ENCODE data around the gene TTYH1.
A peak's percentile ranks its signal among the peaks of the same experiment; 100 is the strongest.

The TTYH1 gene

DNA sequence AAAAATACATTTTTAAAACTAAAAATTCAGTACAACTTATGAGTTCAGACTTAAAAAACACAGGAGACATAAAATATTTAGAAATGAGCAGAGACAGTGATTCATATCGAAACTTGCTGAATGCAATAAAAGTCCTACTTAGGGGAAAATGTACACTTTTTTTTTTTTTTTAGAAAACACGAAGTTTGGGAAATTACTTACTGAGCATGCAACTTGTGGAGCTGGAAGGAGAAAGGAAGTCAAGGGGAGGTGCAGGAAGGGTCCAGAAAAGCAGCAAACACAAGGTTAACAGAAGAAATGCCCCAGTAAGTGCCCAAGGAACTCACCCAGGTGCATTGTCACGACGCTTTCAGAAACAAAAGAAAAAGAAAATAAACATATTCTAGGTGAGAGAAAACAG lies 31.9 kb upstream of the TTYH1 start:
- no peak overlapping the region for H2AFZ ChIP-seq
- no peak overlapping the region for H3K9ac ChIP-seq
- H3K79me2 ChIP-seq: no peaks in the 10 kb centered on the region
- no peaks in the 10 kb centered on the region for H3K36me3 ChIP-seq (ENCODE audit: control insufficient read depth, insufficient read depth, low read length)
- H3K27ac ChIP-seq: no peak overlapping the region
- H3K4me1 ChIP-seq: no peaks in the 10 kb centered on the region
- H3K9me3 ChIP-seq (ENCODE audit: control insufficient read depth, low read length): no peaks in the 10 kb centered on the region
- H3K4me3 ChIP-seq (ENCODE audit: low read depth, low read length): no peak overlapping the region
- TF ChIP-seq, protein P1, sequence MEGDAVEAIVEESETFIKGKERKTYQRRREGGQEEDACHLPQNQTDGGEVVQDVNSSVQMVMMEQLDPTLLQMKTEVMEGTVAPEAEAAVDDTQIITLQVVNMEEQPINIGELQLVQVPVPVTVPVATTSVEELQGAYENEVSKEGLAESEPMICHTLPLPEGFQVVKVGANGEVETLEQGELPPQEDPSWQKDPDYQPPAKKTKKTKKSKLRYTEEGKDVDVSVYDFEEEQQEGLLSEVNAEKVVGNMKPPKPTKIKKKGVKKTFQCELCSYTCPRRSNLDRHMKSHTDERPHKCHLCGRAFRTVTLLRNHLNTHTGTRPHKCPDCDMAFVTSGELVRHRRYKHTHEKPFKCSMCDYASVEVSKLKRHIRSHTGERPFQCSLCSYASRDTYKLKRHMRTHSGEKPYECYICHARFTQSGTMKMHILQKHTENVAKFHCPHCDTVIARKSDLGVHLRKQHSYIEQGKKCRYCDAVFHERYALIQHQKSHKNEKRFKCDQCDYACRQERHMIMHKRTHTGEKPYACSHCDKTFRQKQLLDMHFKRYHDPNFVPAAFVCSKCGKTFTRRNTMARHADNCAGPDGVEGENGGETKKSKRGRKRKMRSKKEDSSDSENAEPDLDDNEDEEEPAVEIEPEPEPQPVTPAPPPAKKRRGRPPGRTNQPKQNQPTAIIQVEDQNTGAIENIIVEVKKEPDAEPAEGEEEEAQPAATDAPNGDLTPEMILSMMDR (IDR thresholded peaks at IDR 0.05): no peak
- H3K4me2 ChIP-seq (ENCODE audit: low read length): no peak overlapping the region
- H3K27me3 ChIP-seq (ENCODE audit: control insufficient read depth, insufficient read depth, low read length): no peaks in the 10 kb centered on the region

DNA sequence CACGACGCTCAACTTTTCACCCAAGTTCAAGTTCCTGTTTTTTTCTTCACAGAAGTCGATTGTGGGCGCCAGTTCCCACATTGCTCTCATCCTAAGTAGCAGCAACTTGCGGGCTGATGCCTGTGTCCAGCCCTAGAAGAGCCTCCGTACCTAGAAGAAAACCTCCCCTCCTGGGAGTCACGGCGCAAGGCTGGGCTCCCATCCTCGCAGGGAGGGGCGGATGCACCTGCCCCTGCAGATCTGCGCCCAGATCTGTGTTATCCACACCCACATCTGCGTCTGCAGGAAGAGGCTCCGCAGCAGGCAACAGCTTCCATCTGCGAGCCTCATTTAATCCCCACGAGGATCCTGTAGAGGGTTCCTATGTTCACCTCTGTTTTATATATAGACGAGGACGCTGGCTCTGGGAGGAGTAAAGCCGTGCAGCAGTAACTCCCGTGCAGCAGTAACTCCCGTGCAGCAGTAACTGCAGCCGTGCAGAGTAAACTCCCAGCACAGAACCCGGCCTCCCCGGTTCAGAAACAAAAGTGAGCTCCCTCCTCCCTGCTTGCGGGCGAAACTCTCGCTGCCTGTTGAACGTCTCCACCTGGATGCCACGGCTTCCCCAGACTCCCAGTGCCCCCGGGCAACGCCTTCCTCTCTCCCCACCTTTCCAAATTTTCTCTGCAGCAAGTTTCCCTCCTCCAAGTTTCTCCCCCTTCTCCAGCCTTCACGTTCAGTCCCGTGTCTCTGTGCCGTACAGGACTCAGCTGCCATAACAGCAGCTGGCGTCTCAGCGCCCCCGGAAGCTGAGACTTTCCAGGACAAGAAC lies 27.1 kb upstream of the TTYH1 start:
- Histone ChIP-seq H3K79me2 (no peaks in the 10 kb centered on the region), H2AFZ (peak overlapping the region; percentile 29), H3K9me3 (ENCODE audit: control insufficient read depth, low read length) (no peaks in the 10 kb centered on the region), H3K9ac (no peak overlapping the region), H3K36me3 (ENCODE audit: control insufficient read depth, insufficient read depth, low read length) (no peaks in the 10 kb centered on the region), H3K4me1 (no peaks in the 10 kb centered on the region), H3K4me2 (ENCODE audit: low read length) (peak overlapping the region; percentile 39), H3K4me3 (ENCODE audit: low read depth, low read length) (peak overlapping the region; percentile 3), H3K27ac (no peak overlapping the region), H3K27me3 (ENCODE audit: control insufficient read depth, insufficient read depth, low read length) (peaks cover 4% of the 10 kb centered on the region)
- TF ChIP-seq, protein P1 (IDR thresholded peaks at IDR 0.05): no peak

DNA sequence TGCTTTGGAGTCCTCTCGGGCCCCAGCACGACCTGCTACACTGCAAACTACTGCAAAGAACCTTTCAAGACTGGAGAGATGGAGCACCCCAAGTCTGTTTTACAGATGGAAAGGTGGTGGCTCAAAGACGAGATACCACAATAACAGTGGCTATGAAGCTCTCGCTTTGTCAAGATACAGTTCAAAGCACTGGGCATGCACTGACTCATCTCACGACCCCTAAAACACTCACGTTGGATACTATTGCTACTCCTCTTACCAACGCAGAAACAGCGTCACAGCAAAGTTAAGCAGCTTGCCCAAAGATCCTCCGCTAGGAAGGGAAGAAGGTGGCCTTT lies 26.5 kb upstream of the TTYH1 start:
- H3K9ac ChIP-seq: no peak overlapping the region
- H3K27ac ChIP-seq: no peak overlapping the region
- peak overlapping the region; percentile 29 for H2AFZ ChIP-seq
- no peaks in the 10 kb centered on the region for H3K79me2 ChIP-seq
- H3K9me3 ChIP-seq (ENCODE audit: control insufficient read depth, low read length): no peaks in the 10 kb centered on the region
- H3K27me3 ChIP-seq (ENCODE audit: control insufficient read depth, insufficient read depth, low read length): peaks cover 4% of the 10 kb centered on the region
- H3K36me3 ChIP-seq (ENCODE audit: control insufficient read depth, insufficient read depth, low read length): no peaks in the 10 kb centered on the region
- H3K4me1 ChIP-seq: no peaks in the 10 kb centered on the region
- peak overlapping the region; percentile 39 for H3K4me2 ChIP-seq (ENCODE audit: low read length)
- TF ChIP-seq, protein P1 (IDR thresholded peaks at IDR 0.05): no peak
- H3K4me3 ChIP-seq (ENCODE audit: low read depth, low read length): no peak overlapping the region

DNA sequence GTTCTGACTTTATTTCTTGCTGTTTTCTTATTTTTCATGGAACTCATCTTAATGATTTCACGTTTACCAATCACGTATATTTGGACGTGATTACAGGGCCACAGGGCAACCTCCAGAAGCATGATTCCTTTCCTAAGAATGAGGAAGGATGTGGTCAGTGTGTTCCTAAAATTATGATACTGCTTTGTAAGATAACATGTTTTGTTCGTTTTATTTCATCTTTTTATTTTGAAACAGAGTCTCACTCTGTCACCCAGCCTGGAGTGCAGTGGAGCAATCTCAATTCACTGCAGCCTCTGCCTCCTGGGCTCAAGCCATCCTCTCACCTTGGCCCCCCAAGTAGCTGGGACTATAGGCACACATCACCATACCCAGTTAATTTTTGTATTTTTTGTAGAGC lies 25.7 kb upstream of the TTYH1 start:
- H3K27me3 ChIP-seq (ENCODE audit: control insufficient read depth, insufficient read depth, low read length): peaks cover 4% of the 10 kb centered on the region
- H3K79me2 ChIP-seq: no peaks in the 10 kb centered on the region
- no peak overlapping the region for H3K4me3 ChIP-seq (ENCODE audit: low read depth, low read length)
- no peak overlapping the region for H3K9ac ChIP-seq
- H3K4me1 ChIP-seq: no peaks in the 10 kb centered on the region
- H2AFZ ChIP-seq: no peak overlapping the region
- TF ChIP-seq, protein P1 (IDR thresholded peaks at IDR 0.05): no peak
- no peak overlapping the region for H3K4me2 ChIP-seq (ENCODE audit: low read length)
- H3K27ac ChIP-seq: no peak overlapping the region
- no peaks in the 10 kb centered on the region for H3K36me3 ChIP-seq (ENCODE audit: control insufficient read depth, insufficient read depth, low read length)
- no peaks in the 10 kb centered on the region for H3K9me3 ChIP-seq (ENCODE audit: control insufficient read depth, low read length)
